Natural killer cell (primary cell): Measurements from ENCODE around the gene HDAC4. TPM values are rescaled to one million over a fixed set of nuclear protein-coding genes. Genes with fewer than 3 reads are reported as not detected.

Experiments used
- ATAC-seq, 3 donors: fragments of 150-1000 bp in 2 of 3; fragments of 200-7000 bp in 1 of 3; cut with Tn5 transposase; 1 replicate in 1 of 3; 2 replicates in 2 of 3; pipeline ENCODE4 v1.10.0; 2021; ENCODE audit warnings: mild to moderate bottlenecking in 2 of 3, moderate library complexity in 2 of 3
- DNase-seq, 2 donors: peaks; one replicate each; pipeline versions ENCODE4 v3.0.0 to v3.0.0-alpha.2; 2013 to 2021; ENCODE audit warnings: mixed read lengths in 1 of 2
- H3K27ac ChIP-seq: one replicate; pipeline ENCODE4 v1.5.1; 2013; ENCODE audit warnings: mild to moderate bottlenecking, low read length
- H3K27me3 ChIP-seq: one replicate; pipeline ENCODE4 v1.6.1; 2013; ENCODE audit warnings: low read length; ENCODE audit not compliant: control insufficient read depth, insufficient read depth
- H3K36me3 ChIP-seq: one replicate; pipeline ENCODE4 v1.6.1; 2013; ENCODE audit warnings: low read length; ENCODE audit not compliant: control insufficient read depth, insufficient read depth
- H3K4me1 ChIP-seq: one replicate; pipeline ENCODE4 v1.6.1; 2013; ENCODE audit warnings: low read length; ENCODE audit not compliant: control insufficient read depth, insufficient read depth
- H3K4me3 ChIP-seq: one replicate; pipeline ENCODE4 v1.5.1; 2013; ENCODE audit warnings: low read length
- H3K9me3 ChIP-seq: one replicate; pipeline ENCODE4 v1.6.1; 2013; ENCODE audit warnings: low read length; ENCODE audit not compliant: control insufficient read depth, insufficient read depth
- H3K27ac Mint-ChIP-seq, 2 donors: one replicate each; pipeline ENCODE4 v1.8.0; 2022; ENCODE audit warnings: mild to moderate bottlenecking in 2 of 2, mixed read lengths in 2 of 2, moderate library complexity in 1 of 2
- H3K27me3 Mint-ChIP-seq, 2 donors: one replicate each; pipeline ENCODE4 v1.8.0; 2022; ENCODE audit warnings: low read depth in 2 of 2, mixed read lengths in 2 of 2
- H3K36me3 Mint-ChIP-seq: one replicate; pipeline ENCODE4 v1.8.0; 2022; ENCODE audit warnings: mixed read lengths
- H3K4me1 Mint-ChIP-seq, 2 donors: one replicate each; pipeline ENCODE4 v1.8.0; 2022; ENCODE audit warnings: mixed read lengths in 2 of 2
- H3K4me3 Mint-ChIP-seq: one replicate; pipeline ENCODE4 v1.8.0; 2022; ENCODE audit warnings: mild to moderate bottlenecking, moderate library complexity, mixed read lengths
- H3K9me3 Mint-ChIP-seq, 2 donors: one replicate each; pipeline ENCODE4 v1.8.0; 2022; ENCODE audit warnings: mixed read lengths in 2 of 2
- CTCF ChIP-seq: fragments of 200-600 bp; IDR thresholded peaks from one replicate; pipeline ENCODE4 v1.8.0; 2022; ENCODE audit warnings: antibody characterized with exemption
- WGBS: methylation state at CpG from one replicate; pipeline ENCODE4 v1.1.7; 2013; ENCODE audit warnings: missing lambda C conversion rate; ENCODE audit not compliant: insufficient coverage; 5-methylcytosine and 5-hydroxymethylcytosine counted together
- intact Hi-C: fragments of 100-400 bp; cut with micrococcal nuclease; formaldehyde crosslinking; loops from one replicate; pipeline ENCODE4 v1.14.2; 2022
- total RNA-seq, 4 donors: library from RNA; stranded (reverse); fragments of 120-200 nt in 1 of 4; gene quantifications; one replicate each; pipeline versions ENCODE4 v1.2.3 to v1.2.4, GENCODE V29; 2013 to 2022

Gene HDAC4
- total RNA-seq, 3 donors from 2014 or later (not counting 1 experiment from before 2014, with no cell fraction given), result 74.9 to 105 (median 100) TPM

GRCh38 chr2:239129147-239129920 lies 271.5 kb downstream of the HDAC4 start:
- ATAC-seq, result no peak
- no peak for TF ChIP-seq CTCF
- no peaks in the 10 kb centered on the region for H3K9me3 ChIP-seq
- Mint-ChIP-seq H3K4me1 (no peaks in the 10 kb centered on the region), H3K27me3 (no peaks in the 10 kb centered on the region), H3K4me3 (no peak overlapping the region), H3K27ac (no peak overlapping the region), H3K36me3 (peaks cover 25% of the 10 kb centered on the region), H3K9me3 (no peaks in the 10 kb centered on the region)
- H3K36me3 ChIP-seq, result peaks cover 82% of the 10 kb centered on the region
- no peak for DNase-seq
- 96% methylated on average over 8 of the region's 8 CpGs for WGBS
- H3K4me3 ChIP-seq, result no peak overlapping the region
- no peaks in the 10 kb centered on the region for H3K4me1 ChIP-seq
- H3K27ac ChIP-seq, result no peak overlapping the region
- intact Hi-C loops, result no loop called here
- H3K27me3 ChIP-seq, result no peaks in the 10 kb centered on the region

GRCh38 chr2:239128706-239129105 lies 272.1 kb downstream of the HDAC4 start:
- Histone ChIP-seq H3K4me1 (no peaks in the 10 kb centered on the region), H3K36me3 (peaks cover 77% of the 10 kb centered on the region), H3K9me3 (no peaks in the 10 kb centered on the region), H3K27me3 (no peaks in the 10 kb centered on the region), H3K27ac (no peak overlapping the region), H3K4me3 (no peak overlapping the region)
- ATAC-seq (no peak), DNase-seq (no peak)
- Mint-ChIP-seq H3K27me3 (no peaks in the 10 kb centered on the region), H3K4me1 (no peaks in the 10 kb centered on the region), H3K9me3 (no peaks in the 10 kb centered on the region), H3K4me3 (no peak overlapping the region), H3K36me3 (peaks cover 23% of the 10 kb centered on the region), H3K27ac (no peak overlapping the region)
- TF ChIP-seq CTCF, result no peak
- WGBS, result 94% methylated on average over 13 of the region's 13 CpGs
- intact Hi-C loops, result no loop called here

- no peaks in the 10 kb centered on the region for H3K27me3 Mint-ChIP-seq
- no peaks in the 10 kb centered on the region for H3K27me3 ChIP-seq
- H3K4me1 Mint-ChIP-seq, result no peaks in the 10 kb centered on the region
- 95% methylated on average over 9 of the region's 9 CpGs for WGBS
- no peak for TF ChIP-seq CTCF
- ATAC-seq (no peak), DNase-seq (no peak)
- intact Hi-C loops, result no loop called here
- H3K4me3 ChIP-seq, result no peak overlapping the region
- peaks cover 67% of the 10 kb centered on the region for H3K36me3 ChIP-seq
- H3K9me3 ChIP-seq, result no peaks in the 10 kb centered on the region
- H3K27ac Mint-ChIP-seq, result no peak overlapping the region
- no peaks in the 10 kb centered on the region for H3K9me3 Mint-ChIP-seq
- H3K4me1 ChIP-seq, result no peaks in the 10 kb centered on the region
- H3K4me3 Mint-ChIP-seq, result no peak overlapping the region
- H3K27ac ChIP-seq, result no peak overlapping the region
- H3K36me3 Mint-ChIP-seq, result peaks cover 11% of the 10 kb centered on the region
These were observed 273.3 kb downstream of the HDAC4 start for GRCh38 chr2:239127513-239127912.
